ENCODE data around the gene DNAJB5.

The DNAJB5 gene

DNA sequence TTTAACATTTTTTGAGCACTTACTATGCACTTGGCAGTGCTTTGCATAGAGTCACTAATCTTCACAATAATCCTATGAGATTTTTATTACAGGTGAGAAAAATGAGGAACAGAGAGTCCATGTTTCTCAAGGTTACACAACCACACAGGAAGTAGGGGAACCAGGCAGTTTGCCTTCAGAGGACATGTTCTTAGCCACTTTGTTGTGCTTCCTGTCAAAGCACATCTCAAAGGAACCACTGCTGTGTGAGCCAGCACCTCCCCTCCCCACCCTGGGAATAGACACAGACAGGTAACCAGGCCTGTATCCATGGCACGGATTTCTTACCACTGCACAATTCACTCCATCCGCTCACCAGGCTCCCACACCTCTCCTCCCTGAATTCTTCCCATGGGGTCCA lies 6.3 kb upstream of the DNAJB5 start:
- no peak for DNase-seq (ENCODE audit: low read depth in 1 of 2, low spot score in 1 of 2)

DNA sequence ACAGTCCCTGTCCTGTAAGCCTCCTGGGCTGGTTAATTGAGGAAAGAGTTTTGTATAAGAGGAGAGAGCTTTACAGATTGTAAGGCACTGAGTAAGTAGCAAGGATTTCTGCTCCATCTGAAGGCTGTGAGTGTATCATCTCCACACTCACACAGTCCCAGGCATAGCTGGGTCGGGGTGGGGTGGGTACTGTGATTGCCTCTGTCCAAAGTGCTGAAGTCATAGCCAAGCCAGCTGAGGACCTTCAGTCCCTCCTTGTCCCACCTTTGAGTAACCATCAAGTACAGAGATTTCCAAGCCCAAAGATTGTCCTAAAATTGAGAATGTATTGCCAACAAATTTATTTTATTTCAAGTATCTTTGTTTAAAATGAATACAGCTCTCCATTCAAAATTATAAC lies 5.5 kb upstream of the DNAJB5 start:
- DNase-seq (ENCODE audit: low read depth in 1 of 2, low spot score in 1 of 2), result no peak

DNA sequence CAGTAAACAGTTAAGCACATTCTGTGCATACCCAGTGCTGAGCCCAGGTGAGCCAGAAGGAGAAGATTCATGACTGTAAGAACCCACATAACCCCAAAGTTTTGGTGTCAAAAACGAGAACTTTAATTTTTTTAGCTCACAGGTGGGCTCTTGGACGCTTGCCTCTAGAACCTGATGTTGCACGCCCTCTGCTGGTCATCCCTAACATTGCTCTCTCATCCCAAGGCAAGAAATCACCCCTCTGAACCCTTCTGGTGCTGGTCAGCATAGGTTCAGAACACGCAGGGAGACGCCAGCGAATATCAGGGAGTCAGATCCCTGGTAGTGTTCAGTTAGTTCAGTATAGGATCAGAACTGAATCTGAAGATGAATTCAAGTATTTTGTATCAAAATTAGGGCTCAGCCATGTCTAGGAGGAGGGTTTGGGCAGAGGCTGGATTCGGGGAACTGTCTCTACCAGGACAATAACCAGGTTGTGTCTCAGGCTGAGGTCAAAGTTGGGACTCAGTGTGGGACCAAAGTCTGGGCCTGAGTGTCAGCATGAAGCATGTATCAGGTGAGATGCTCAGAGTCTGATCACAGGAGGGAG lies 4.1 kb upstream of the DNAJB5 start:
- DNase-seq (ENCODE audit: low read depth in 1 of 2, low spot score in 1 of 2), result no peak

DNA sequence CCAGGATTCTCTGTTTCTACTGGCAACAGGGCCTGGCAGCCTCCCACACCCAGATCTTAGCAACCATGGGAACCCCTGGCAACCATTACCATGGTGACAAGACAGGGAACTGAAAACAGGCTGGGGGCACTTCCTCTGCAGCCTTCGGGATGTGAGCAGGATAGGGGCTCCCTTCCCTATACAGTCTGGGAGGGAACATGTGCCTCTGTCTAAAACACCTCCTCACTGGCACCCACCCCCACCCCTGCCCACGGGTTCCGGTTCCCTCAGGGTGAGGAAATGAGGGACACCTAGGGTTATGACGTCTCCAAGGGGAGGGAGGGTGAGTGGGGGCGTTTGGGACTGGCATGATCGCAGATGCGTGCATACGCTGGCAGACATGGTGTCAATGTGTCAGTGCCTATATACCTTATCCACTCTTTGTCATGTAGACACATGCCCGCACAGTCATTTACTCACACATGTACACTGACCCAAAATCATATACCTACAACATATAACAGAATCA lies 3.0 kb upstream of the DNAJB5 start:
- no peak for DNase-seq (ENCODE audit: low read depth in 1 of 2, low spot score in 1 of 2)

DNA sequence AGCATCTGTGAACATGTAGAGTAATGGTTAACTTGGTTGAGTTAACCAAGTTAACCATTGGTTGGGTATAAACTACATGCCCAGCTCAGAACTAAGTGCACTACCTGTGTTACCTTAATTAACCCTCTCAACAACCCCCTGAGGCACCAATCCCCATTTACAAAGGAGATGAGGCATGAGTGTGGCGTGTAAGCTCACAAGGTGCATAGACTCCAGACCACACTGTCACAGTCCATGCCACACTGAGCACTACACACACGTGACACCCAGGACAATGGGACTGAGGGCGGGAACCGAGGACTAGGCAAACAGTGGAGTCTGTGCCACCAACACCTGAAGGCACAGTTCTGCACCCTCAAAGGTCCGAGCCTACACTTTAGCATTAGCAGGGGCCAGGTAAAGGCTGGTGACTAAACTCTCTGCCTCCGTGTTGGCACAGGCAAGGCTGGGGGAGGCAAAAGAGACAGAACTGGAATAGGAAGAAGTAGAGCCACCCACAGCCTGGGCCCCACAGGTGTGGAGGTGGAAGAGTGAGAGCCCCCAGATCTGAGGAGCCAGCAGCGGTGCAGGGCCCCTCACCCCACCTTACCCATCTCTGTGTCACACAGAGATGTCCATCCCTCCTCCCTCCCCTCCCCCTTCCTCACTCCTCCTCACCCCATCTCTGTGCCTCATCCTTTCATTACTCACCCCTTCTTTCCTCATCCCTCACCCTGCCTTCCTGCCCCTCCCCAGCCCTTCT lies 2.2 kb upstream of the DNAJB5 start:
- DNase-seq (ENCODE audit: low read depth in 1 of 2, low spot score in 1 of 2), result no peak

DNA sequence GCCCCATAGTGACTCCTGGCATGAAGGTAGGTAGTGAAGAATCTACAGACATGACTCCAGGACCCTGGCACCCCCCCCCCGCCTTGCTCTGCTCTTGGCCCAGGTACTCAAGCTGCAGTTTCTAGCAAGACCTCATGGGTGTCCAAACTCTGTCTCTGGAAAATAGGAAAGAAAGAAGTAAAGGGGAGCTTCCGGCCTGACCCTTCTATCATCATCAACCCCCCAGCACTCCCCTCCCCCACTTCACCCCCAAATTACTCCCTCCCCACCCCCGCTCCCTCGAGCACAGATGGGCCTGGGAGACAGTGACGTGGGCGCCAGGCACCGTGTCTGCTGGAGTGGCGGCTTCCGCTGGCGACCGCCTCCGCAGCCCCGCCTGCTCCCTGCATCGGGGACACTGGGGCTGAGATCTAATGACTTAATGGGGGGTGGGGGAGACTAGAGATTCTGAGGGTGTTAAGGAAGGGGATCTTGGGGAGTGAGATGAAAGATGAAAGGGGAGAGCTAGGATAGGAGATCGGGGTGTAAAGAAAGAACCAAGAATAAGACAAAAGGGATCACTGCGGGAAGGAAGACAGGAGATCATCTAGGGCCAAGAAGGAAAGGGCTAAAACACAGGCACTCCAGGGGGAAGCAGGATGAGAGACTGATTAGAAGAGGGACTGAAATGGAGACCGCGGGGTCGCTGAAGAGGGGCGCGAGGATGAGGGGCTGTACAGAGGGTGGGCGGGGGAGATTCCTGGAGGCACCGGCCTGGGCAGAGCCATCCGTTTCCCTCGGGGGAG lies 1.1 kb upstream of the DNAJB5 start:
- no peak for DNase-seq (ENCODE audit: low read depth in 1 of 2, low spot score in 1 of 2)

DNA sequence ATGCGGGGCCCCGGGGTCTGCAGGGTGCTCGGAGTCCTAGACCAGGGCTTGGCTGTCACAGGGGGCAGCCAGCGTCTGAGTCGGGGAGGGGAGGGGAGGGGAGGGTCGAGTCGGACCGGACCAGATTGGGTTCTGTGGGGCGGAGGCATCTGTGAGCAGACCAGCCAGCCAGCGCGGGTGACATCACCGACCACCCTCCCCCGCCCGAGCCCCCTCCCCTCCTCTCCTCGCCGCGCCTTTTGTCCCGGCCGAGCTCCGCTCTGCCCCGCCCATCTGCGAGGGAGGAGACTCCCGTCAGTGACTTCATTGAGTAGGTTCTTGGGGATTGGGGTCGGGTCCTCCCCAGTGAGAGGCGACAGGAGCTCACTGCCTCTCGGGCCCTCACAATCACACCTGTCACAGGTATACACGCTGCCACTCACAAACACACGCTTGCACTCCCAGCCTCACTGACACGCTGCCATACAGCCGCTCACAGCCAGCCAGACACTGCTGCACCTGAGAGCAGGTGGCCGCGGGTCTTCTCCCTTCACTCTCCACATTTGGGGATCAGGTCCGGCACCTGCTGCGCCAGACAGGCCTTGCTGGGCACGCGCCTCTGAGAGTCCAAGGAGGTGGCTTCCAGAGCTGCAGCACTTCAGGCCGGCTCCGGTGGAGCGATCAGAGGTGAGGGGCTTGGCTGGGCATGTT lies 546 bp downstream of the DNAJB5 start:
- peak in 1 of 2 donors; percentile 15 for DNase-seq (ENCODE audit: low read depth in 1 of 2, low spot score in 1 of 2)

DNA sequence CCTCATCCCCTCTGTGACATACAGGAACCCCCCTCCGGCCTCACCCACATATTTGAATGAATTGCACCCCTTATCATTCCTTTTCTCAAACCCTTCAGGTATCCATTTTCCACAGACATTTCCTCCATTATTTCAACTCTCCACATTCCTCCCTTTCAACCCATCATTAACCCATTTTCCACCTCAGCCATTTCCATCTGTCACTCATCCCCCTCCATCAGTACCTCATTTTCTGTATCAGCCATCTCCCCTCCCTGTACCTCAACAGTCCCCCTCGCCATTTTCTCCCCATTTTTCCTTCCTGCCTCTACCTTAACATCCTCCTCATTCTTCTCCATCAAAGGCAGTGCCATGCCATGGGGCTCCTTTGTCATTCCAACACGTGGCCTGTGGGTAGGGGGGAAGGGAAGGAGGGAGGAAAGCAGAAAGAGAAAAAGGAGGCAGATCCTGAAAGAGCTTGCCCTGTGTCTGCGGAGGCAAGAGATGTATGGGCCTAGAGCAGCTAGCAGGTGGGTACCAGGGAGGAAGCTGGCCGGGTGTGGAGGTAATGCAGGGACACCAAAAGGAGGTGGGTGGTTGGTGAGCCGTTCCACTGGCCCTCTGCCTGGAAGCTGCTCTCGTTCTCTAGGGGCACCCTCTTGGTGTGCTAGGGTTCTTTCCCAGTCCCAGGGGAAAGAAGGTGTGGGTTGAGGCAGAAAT lies 1.5 kb downstream of the DNAJB5 start:
- no peak for DNase-seq (ENCODE audit: low read depth in 1 of 2, low spot score in 1 of 2)

DNA sequence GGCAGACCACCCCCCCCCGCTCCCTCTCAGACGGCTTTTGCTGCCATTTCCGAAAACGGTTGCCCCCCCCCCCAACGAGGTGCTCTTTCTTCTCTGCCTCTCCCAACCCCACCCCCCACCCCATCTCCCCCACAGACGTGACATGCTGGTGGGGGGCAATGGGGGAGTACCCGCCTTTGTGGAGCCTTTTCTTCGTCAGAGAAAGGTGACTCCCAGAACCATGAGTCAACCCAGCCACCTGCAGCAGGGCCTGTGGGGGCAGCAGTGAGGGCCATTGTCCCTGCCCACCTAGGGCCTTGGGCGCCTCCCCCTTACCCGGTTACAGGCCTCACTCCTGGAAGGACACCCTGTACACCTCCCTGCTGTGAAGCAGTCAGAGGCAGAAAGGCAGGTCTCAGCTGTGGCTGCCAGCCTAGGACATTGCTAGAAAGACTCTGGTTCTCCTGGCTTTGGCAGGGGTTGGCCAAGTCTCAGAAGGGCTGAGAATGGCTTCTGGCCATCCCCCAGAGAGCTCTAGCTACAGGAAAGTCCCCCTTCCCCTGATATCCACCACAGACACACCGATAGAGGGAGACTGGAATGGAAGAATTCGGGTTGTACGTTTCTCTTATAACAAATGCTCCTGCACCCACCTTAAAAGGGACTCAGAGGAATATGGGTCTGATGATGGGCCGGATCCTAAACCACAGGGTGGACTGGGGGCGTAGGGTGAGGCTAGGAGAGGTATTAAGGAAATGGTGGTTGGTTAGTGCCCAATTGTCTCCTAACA lies 2.2 kb downstream of the DNAJB5 start:
- DNase-seq (ENCODE audit: low read depth in 1 of 2, low spot score in 1 of 2), result no peak

DNA sequence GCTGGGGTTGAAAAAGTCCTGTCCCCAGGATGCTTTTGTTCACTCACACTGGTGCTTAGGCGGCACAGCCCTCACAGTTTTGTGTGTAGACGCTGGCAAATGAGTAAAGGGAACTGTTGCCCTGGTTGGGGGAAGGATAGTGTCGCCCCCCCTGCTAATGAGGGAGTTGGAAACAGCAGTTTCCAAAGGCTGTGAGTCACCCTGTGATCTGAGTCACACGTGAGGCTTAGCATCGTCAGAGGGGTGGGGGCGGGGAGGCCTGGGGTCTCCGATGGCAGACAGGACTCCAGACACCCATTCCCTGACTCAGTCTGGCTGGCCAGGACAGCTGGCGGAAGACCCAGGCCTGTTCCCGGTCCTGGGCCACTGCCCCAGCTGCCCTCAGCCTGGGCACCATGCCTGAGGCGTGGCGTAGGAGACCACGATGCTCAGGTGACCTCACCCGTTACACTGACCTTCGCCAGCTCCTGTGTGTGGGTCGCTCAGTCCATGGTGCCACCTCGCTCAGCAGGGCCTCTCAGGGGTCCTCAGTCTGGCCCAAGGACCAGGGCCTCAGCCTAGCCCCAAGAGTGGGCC lies 2.9 kb downstream of the DNAJB5 start:
- peak; percentile 37 to 71 for DNase-seq (ENCODE audit: low read depth in 1 of 2, low spot score in 1 of 2)

DNA sequence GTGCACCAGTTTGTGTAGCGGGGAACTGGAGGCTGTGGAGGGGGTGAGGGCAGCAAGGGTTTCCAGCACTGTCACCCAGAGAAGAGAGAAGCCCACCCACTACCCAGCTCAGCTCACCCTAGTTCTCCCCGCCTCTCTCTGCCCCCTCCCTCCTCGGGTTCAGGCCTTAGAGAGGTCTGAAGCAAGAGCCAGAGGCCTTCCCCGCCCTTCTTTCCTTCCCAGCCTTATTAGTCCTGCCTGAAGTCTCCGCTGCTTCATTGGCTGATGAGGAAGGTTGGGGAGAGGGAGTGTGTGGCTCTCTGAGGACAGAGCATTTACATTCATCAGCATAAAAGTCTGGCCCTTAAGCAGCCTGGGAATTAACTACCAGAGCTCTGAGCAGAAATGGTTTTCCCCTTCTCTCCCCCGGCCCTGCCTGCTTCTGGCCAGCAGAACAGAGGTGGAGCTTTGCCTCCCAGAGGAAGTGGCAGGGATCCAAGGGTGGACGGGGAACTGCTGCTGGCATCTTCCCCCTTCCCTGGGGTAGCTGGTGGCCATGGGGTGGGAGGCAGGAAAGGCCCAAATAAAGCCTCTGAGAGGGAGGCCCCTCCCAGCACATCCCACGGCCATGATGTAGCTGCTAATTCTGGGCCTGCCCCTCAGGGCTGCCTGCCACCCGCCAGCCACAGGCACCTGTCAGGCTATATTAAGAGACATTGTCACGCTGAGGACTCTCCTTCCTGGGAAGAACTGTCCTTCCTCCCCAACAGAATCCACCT lies 4.1 kb downstream of the DNAJB5 start:
- DNase-seq (ENCODE audit: low read depth in 1 of 2, low spot score in 1 of 2), result no peak

DNA sequence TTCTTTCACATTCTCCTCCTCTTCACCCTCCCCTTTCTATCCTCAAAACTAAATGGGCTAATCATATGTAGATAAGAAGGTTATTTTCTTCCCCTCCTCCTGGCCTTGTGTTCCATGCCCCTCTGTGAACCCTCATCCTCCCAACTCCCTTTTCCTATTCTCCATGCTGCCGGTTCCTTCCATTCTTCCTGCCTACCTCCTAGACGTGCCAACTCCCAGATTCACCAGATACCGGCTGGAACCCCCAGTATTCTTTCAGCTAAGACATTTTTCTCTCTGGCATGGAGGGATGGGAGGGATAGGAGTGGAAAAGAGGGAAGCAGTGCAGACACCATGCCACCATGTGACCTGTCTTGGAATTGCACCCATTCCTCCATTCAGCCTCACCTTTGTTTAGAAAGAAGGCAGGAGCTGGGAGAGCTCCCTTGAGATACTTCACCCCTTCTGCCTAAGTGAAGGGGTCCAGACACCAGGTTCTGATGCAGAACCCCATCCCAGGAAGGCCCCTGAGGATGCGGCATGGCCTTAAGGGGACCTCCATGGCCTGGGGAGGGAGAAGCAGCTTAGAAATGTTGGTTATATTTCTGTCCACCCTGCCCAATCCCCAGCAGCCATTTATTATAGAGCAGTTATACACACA lies 4.8 kb downstream of the DNAJB5 start:
- DNase-seq (ENCODE audit: low read depth in 1 of 2, low spot score in 1 of 2), result no peak

DNA sequence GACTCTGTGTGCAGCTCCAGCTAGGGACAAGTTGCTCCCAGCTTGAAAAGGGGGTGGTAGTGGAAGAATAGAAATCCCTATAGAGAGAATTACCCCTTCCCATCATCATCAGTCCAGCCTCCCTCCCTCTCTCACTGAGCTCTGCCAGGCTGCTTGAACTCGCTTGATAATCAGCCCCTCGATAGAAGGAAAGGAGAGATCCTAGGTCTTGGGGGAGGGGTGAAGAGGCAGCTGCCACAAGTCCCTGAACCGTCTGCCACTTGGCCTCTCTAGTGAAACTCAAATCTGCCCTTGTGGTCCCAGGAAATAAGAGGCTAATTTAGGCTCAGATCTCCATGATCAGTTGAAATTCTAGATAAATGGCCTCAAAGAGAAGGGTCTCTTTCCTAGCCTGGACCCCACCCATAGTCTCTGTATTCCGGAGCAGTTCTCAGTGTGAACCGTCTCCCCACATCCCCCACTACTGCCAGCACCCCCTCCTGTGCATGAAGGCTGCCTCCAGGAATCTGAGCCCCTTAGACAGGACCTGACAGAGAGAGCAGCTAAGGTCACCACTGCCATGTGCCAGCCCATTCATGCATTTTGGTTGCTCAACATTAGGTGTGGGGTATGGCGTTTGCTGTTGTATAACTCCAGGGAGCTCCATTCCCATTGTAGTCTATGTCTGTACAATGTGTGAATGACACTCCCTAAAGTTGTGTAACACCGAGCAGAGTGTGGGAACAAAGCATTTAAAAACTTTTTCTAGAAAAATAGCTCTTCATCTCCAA lies 5.5 kb downstream of the DNAJB5 start:
- no peak for DNase-seq (ENCODE audit: low read depth in 1 of 2, low spot score in 1 of 2)

DNA sequence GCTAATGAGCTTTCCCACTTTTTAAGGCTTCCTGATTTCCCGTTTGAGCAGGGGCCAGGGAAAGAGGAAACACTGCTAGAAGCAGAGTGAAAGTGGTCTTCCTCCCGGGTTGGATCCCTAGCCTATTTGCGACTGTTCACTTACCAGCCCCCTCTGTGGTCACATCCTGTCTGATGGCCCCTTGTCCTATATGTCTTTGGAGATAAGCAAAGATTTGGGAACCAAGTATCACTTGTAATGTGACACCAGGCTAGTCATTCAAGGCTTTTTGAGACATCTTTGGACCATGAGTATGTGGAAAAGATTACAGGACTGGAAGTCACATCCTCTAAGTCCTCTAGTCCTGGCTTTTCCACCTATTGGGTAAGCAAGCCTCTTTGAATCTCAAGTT lies 6.1 kb downstream of the DNAJB5 start:
- DNase-seq (ENCODE audit: low read depth in 1 of 2, low spot score in 1 of 2), result no peak

DNA sequence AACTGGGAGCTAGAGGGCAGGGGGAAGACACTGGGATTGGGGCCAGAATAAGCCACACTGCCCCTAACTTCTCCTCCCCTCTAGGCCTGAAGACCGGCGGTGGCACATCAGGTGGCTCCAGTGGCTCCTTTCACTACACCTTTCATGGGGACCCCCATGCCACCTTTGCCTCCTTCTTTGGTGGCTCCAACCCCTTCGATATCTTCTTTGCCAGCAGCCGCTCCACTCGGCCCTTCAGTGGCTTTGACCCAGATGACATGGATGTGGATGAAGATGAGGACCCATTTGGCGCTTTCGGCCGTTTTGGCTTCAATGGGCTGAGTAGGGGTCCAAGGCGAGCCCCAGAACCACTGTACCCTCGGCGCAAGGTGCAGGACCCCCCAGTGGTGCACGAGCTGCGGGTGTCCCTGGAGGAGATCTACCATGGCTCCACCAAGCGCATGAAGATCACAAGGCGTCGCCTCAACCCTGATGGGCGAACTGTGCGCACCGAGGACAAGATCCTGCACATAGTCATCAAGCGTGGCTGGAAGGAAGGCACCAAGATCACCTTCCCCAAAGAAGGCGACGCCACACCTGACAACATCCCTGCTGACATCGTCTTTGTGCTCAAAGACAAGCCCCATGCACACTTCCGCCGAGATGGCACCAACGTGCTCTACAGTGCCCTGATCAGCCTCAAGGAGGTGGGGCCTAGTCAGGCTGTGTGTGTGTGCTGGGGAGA lies 6.8 kb downstream of the DNAJB5 start:
- no peak for DNase-seq (ENCODE audit: low read depth in 1 of 2, low spot score in 1 of 2)

DNA sequence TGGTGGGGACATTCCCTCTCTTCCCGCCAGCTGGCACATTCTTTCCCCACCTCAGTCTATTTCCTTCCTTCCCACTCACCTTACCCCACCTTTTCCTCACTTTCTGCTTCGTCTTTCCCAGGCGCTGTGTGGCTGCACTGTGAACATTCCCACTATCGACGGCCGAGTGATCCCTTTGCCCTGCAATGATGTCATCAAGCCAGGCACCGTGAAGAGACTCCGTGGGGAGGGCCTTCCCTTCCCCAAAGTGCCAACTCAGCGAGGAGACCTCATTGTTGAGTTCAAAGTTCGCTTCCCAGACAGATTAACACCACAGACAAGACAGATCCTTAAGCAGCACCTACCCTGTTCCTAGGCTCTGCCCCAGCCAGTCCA lies 7.3 kb downstream of the DNAJB5 start:
- DNase-seq (ENCODE audit: low read depth in 1 of 2, low spot score in 1 of 2), result no peak

DNA sequence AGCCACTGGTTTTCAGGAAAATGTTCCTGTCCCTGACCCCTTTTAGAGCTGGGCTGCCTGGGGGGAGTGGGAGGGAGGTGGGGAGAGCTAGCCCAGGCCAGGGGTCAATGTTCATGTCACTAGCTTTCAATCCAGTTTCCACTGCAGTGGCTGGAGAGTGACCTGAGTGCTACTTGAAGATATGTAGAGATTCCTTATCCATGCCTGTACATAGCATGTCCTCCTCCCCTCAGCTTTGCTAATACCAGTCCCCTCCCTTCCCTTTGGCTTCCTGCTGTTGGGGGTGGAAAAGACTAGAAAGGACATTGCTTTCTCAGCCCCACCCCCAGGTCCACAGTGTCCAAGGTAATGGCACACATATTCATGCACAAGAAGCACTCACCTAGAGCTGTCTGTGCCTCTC lies 7.8 kb downstream of the DNAJB5 start:
- DNase-seq (ENCODE audit: low read depth in 1 of 2, low spot score in 1 of 2), result no peak
